ENCODE data around the gene WNT3.
"Not testable (repeated sequence)": the region's sequence is repeated elsewhere in the genome, so short reads cannot be mapped to it uniquely, and the experiment has no call there.

Gene WNT3, protein sequence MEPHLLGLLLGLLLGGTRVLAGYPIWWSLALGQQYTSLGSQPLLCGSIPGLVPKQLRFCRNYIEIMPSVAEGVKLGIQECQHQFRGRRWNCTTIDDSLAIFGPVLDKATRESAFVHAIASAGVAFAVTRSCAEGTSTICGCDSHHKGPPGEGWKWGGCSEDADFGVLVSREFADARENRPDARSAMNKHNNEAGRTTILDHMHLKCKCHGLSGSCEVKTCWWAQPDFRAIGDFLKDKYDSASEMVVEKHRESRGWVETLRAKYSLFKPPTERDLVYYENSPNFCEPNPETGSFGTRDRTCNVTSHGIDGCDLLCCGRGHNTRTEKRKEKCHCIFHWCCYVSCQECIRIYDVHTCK

GRCh38 chr17:46818316-46818928 is at the start of gene WNT3:
Gene WNT3, minus strand, starts transcription at chr17:46818692. Its CDS starts 95 bp downstream, at chr17:46818597.
- DNase-seq: peak; percentile 49

- no peak for DNase-seq
Measured at GRCh38 chr17:46866747-46867146, 48.3 kb upstream of the WNT3 start.

- no peak for DNase-seq
Measured at GRCh38 chr17:46866325-46866724, 47.8 kb upstream of the WNT3 start.

- no peak for DNase-seq
Measured at GRCh38 chr17:46865100-46865499, 46.6 kb upstream of the WNT3 start.

GRCh38 chr17:46863383-46864121 is 45.1 kb upstream of the WNT3 start:
- DNase-seq: no peak

- DNase-seq: peak; percentile 62
Measured at GRCh38 chr17:46862949-46863348, 44.5 kb upstream of the WNT3 start.

DNA sequence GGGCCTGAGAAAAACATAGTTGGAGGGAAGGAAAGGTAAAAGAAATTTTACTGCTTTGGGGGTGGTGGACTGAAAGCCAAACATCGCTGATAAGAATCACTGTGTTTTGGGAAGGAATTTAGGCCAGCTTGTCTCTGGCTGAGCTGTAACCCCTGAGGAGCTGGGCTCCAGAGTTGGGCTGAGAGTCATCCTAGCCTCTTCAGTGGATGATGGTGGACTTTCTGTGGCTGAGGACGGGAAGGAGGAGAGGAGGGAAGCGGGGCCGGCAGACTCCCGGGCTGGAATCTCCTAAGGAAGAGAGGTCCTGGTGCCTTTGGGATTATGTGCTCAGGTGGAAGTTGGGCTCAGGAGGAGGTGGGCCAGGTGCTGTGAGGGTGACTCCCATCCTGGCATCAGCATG is 41.5 kb upstream of the WNT3 start:
- DNase-seq: no peak

DNA sequence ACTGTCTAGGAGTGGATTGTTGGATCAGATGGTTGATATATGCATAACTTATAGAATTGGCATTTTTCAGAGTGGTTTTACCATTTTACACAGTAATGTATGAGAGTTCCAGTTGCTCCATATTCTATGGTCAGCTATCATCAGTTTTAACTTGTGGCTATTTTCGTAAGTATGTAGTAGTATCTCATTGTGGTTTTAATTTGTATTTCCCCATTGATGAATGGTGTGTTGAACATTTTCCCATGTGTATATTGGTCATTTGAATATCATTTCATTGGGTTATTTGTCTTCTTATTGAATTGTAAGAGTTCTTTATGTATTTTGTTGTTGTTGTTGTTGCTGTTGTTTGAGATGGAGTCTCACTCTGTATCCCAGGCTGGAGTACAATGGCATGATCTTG is 39.1 kb upstream of the WNT3 start:
- no peak for DNase-seq

DNA sequence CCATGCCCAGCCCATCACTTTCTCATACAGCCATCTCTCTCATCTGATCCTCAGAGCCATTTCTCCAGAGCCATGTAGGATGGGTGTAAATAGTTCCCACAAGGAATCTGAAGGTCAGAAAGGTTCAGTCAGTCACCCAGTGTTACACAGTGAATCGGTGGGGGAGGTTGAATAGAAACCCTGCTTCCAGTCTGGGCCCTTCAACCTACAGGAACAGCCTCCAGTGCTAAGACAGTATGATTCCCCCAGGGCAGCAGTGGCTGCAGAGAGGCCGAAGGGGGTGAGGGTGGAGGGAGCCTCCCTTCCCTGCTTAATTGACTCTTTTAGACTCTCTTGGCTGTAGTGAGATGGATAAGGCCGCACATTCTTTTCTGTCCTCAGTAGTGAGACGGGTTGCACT is 36.5 kb upstream of the WNT3 start:
- DNase-seq: no peak

GRCh38 chr17:46854515-46854914 is 36.0 kb upstream of the WNT3 start:
- no peak for DNase-seq

GRCh38 chr17:46853896-46854444 is 35.5 kb upstream of the WNT3 start:
- no peak for DNase-seq

- DNase-seq: peak; percentile 38
Measured at GRCh38 chr17:46851029-46851741, 32.7 kb upstream of the WNT3 start, which contains the start of gene WNT9B. Gene WNT9B, plus strand, starts transcription at chr17:46851583. Its CDS starts 56 bp downstream, at chr17:46851639.

DNA sequence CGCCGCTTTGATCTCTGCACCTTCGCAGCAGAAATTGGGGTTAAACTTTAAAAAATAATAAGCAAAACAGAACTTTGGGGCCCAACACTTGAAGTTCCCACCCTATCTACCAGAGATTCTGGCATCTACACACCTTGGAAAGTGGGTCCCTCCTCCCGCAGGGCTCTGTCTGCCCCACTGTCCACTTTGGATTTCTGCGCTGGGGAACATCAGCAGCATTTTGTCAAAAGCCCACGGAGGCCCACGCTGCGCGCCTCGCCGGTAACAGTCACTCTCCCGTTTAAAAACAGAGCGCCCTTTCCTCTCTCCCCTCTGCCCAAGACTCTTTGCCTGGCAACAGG is 32.2 kb upstream of the WNT3 start:
- DNase-seq: no peak

DNA sequence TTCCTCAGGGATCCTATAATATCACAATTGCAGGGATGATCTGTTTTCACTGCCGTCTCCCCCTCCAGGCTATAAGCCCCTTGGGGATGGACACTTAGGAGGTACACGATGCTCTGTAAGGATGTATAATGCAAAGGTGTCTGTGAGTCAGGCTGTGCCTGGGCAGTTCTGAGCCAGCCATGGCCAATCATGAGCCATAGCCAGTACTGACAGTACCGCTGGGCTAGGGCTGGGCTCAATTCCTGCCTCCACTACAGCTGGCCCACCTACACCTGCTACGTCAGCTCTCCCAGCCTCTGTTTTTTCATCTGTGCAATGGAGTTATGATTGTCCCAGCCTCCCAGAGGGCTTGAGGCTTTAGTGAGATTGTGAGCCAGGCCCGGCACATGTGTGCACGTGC is 30.0 kb upstream of the WNT3 start:
- DNase-seq: no peak

GRCh38 chr17:46847204-46848191 is 29.0 kb upstream of the WNT3 start:
- no peak for DNase-seq

DNA sequence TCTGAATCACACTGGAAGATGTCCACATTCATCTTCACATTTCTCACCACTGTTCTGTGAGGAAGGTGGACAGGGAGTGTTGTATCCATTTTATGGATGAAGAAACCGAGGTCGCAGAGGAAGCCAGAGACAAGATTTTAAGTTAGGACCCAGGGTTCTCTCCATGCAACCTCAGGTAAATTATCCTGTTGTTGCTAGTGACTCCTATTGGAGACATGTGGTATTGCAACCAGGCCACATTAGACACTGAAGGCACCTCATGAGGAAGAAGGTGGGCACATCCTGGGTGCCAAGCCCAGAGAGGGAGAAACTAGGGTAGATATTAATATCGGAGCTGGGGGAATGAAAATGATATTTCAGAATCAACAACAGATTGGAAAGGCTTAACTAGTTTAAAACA is 24.3 kb upstream of the WNT3 start:
- no peak for DNase-seq

GRCh38 chr17:46841561-46842379 is 23.3 kb upstream of the WNT3 start:
- peak; percentile 32 for DNase-seq

GRCh38 chr17:46840596-46840995 is 22.1 kb upstream of the WNT3 start:
- DNase-seq: not testable (repeated sequence)

DNA sequence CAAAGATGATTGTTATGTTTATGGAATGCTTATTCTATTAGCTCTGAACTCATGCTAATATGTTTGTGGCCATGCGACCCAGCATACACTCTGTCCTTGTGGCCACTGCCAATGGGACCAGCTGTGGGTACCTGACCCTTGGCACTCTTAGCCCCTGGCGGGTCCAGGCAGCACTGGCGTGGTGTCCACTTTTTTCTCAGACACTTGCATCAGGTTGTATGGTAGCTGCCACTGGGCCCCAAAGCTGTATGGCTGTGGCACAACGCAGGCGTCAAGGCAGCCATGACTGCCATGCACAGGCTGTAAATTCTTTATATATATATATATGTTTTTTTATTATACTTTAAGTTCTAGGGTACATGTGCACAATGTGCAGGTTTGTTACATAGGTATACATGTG is 20.7 kb upstream of the WNT3 start:
- no peak for DNase-seq

- DNase-seq: no peak
Measured at GRCh38 chr17:46837521-46837920, 19.0 kb upstream of the WNT3 start.

GRCh38 chr17:46836500-46836899 is 18.0 kb upstream of the WNT3 start:
- no peak for DNase-seq
